GM13977 (cell line): Measurements from ENCODE around the gene LIPT2.

Source experiments
- DNase-seq: peaks from one replicate; pipeline ENCODE4 v3.0.0; 2012; ENCODE audit warnings: low spot score
- in situ Hi-C: fragments of 300-500 bp; cut with MboI; formaldehyde crosslinking; loops from one replicate; pipeline ENCODE4 v1.12.0; 2022; ENCODE audit warnings: low sequenced_read_pairs, low pct_unique_long_range_greater_than_20kb, mixed read lengths, inconsistent platforms; ENCODE audit not compliant: unreplicated experiment
- TF ChIP-seq, protein P1 (sequence below): IDR thresholded peaks from 2 replicates; pipeline ENCODE4 v1.5.1; 2012; ENCODE audit warnings: mild to moderate bottlenecking, control low read depth; ENCODE audit not compliant: insufficient read depth; ENCODE audit errors: extremely low read depth, missing control alignments

Gene LIPT2

DNA sequence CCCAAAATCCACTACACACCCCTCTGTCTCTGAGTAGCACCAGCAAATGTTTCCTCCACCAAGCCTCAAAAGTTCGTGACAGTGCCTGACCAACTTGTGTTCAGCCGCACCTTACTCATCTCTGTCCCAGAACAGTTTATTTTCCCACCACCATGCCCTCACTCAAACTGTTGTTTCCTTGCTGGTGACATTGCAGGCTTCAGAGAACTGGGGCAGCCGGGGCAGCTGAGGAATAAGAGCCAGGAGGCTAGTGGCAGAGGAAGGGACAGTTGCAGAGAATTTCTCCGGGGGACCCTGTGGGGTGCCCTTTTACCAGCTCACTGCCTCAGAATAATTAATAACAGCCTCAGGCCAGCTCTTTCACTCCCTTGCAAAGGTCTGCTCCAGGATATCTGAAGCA is 25.5 kb downstream of the LIPT2 start:
- no peak for DNase-seq
- TF ChIP-seq, protein P1, sequence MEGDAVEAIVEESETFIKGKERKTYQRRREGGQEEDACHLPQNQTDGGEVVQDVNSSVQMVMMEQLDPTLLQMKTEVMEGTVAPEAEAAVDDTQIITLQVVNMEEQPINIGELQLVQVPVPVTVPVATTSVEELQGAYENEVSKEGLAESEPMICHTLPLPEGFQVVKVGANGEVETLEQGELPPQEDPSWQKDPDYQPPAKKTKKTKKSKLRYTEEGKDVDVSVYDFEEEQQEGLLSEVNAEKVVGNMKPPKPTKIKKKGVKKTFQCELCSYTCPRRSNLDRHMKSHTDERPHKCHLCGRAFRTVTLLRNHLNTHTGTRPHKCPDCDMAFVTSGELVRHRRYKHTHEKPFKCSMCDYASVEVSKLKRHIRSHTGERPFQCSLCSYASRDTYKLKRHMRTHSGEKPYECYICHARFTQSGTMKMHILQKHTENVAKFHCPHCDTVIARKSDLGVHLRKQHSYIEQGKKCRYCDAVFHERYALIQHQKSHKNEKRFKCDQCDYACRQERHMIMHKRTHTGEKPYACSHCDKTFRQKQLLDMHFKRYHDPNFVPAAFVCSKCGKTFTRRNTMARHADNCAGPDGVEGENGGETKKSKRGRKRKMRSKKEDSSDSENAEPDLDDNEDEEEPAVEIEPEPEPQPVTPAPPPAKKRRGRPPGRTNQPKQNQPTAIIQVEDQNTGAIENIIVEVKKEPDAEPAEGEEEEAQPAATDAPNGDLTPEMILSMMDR, result no peak
- in situ Hi-C loops, result loop anchor here (25.0 kb wide), 1 partner anchor 94 kb away; no protein-coding TSS in a partner anchor

DNA sequence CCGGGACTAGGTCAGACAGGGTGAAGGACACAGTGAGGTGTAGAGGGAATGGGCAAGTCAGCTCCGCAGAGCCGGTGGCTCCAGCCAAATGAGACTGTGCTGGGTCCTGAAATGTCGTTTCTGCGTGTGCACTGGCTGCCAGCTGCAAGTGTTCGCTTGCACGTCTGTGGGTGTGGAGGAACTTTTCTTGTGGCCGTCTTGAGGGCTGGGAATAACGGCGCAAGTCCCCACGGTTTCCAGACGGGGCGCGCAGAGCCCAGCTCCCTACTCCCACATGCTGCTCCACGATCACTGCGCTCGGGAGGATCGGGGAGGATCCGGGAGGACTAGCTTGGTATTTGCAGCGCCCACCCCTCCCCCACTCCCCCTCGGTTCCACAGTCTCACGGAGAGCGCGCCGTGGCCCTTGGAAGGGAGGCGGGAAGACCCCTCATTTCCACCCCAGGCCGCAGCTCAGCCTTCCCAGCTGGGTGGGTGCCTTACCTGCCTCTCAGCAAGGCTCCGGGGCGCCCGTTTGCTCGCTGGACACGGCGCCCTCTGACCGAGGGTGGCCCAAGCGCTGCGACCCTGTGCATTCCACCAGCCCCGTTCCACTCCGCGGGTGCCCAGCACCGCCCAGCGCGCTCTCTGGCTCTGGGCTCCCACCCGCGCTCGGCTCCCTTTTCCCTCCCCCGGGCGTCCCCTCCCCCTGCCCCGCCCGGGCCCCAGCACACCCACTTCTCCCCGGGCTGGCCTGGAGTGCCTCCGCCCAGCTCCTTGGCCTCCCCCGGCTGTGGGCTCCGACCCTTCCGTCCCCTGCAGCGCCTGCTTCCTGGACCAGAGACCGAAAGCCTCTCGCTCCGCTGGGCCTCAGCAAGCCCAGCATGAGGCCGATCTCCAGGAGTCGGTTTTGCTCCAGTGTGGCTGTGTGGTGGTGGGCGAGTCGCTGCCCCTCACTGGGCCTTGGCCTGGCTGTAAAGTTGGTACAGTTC is 26.3 kb downstream of the LIPT2 start, which contains the start of gene KCNE3:
Gene KCNE3, minus strand, starts transcription at position 634 of the 970 bp plus-strand sequence. CDS start 9,986 bp downstream, outside the sequence.
- TF ChIP-seq, protein P1, result no peak
- in situ Hi-C loops, result loop anchor here (25.0 kb wide), 1 partner anchor 95 kb away; no protein-coding TSS in a partner anchor
- no peak for DNase-seq

DNA sequence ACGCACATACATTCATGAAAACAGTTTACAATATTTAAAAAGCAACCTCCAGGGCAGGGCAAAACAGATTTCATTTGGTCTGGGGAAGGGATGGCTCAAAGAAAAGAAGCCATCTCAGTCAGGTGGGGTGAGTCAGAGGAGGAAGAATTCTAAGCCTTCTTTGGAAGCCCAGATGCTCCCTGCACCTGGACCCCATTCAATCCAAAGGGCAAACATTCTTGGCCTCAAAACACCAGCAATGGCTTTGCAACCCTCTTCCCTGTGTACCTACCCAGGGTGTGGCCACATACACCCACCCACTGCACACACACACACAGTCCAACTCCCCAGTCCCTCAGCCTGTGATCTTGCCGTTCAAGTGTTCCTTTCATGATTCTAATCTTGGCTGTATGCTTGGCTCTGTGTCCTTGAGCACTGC is 28.2 kb downstream of the LIPT2 start:
- TF ChIP-seq, protein P1, result no peak
- DNase-seq, result no peak
- in situ Hi-C loops, result loop anchor here (25.0 kb wide), 1 partner anchor 97 kb away; no protein-coding TSS in a partner anchor

DNA sequence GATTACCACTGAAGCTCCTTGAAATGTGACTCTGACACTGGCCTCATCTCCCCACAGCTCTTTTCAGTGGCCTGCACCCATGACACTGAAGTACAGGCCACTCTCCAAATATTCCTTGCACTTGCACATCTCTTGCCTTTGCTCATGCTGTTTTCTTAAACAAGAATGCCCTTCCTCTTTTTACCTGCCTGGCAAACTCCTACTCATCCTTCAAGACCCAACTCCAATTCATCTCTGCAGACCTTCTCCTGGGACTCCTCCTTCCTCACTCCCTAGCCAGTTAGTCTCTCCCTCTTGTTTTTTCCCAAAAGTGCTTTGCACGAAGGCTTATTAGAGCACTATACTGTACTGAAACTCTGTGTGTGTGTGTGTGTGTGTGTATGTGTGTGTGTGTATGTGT is 28.8 kb downstream of the LIPT2 start:
- no peak for DNase-seq
- in situ Hi-C loops, result loop anchor here (25.0 kb wide), 1 partner anchor 98 kb away; no protein-coding TSS in a partner anchor
- TF ChIP-seq, protein P1, result no peak

DNA sequence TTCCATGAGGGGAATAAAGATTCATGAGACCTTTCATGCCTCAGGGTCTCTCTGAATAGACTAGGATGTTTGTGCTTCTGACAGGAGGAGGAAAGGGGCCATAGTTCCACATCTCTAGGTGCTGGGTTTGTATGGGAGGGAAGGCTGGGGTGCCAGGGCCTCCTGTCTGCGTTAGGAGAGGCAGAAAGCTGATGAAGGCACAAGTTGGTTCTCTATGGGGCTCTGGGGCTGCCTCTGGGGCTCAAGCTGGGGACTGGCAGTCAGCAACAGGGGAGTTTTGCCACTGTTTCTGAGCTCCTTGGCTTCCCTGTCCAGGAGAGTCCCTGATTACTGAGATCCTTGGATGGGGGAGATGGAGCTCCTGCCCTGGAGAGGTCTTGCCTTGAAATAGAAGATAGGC is 30.3 kb downstream of the LIPT2 start:
- no peak for DNase-seq
- in situ Hi-C loops, result loop anchor here (25.0 kb wide), 1 partner anchor 99 kb away; no protein-coding TSS in a partner anchor
- TF ChIP-seq, protein P1, result no peak

DNA sequence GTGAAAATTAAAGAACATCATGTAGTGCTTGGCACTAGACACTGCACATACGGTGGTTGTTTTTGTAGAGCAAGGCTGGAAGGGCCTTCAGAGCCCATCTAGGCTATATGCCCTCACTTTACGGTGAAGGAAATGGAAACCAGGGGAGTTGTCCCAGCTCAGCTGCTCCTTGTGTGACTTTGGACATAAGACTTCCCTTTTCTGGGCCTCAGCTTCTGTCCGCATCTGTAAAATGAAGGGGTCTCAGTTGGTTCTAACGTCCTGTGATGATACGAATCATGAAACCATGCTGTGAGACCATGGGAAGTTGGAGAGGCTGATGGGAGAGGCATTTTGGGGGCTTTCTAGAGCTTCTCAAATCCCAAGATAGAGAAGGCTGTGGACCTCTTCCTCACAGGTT is 30.9 kb downstream of the LIPT2 start:
- DNase-seq, result no peak
- TF ChIP-seq, protein P1, result no peak
- in situ Hi-C loops, result loop anchor here (25.0 kb wide), 1 partner anchor 100 kb away; no protein-coding TSS in a partner anchor
